Mesendoderm (in vitro differentiated cells): ENCODE results near the gene HAGHL.
"Not testable (repeated sequence)": the region's sequence is repeated elsewhere in the genome, so short reads cannot be mapped to it uniquely, and the experiment has no call there.

ENCODE experiments used
- DNase-seq: peaks from one replicate; pipeline ENCODE4 v3.0.0; 2013
- H2AK5ac ChIP-seq: 2 replicates; pipeline ENCODE4 v1.6.1; 2013; ENCODE audit warnings: low read length, inconsistent platforms
- H2BK120ac ChIP-seq: 2 replicates; pipeline ENCODE4 v1.6.1; 2013; ENCODE audit warnings: low read depth, mild to moderate bottlenecking, low read length, moderate library complexity, mixed read lengths
- H2BK15ac ChIP-seq: replicated peaks from 2 replicates; pipeline ENCODE4 v1.6.1; 2013; ENCODE audit warnings: low read depth, mild to moderate bottlenecking, moderate library complexity
- H2BK5ac ChIP-seq: 2 replicates; pipeline ENCODE4 v1.6.1; 2013; ENCODE audit warnings: low read length, inconsistent platforms
- H3K18ac ChIP-seq: 2 replicates; pipeline ENCODE4 v1.6.1; 2013; ENCODE audit warnings: mild to moderate bottlenecking, low read length, mixed read lengths
- H3K23ac ChIP-seq: one replicate; pipeline ENCODE4 v1.6.1; 2013; ENCODE audit warnings: low read length
- H3K27ac ChIP-seq: 2 replicates; pipeline ENCODE4 v1.5.1; 2013; ENCODE audit warnings: low read depth, mild to moderate bottlenecking, inconsistent platforms, low read length, moderate library complexity
- H3K27me3 ChIP-seq: 2 replicates; pipeline ENCODE4 v1.6.1; 2013; ENCODE audit warnings: low read length, control low read depth, mild to moderate bottlenecking, inconsistent platforms; ENCODE audit not compliant: insufficient read depth, poor library complexity
- H3K36me3 ChIP-seq: 2 replicates; pipeline ENCODE4 v1.6.1; 2013; ENCODE audit warnings: low read length, inconsistent platforms; ENCODE audit not compliant: control insufficient read depth, insufficient read depth
- H3K4ac ChIP-seq: one replicate; pipeline ENCODE4 v1.6.1; 2013; ENCODE audit warnings: low read depth, mild to moderate bottlenecking, low read length, moderate library complexity
- H3K4me1 ChIP-seq: 2 replicates; pipeline ENCODE4 v1.6.1; 2013; ENCODE audit warnings: low read depth, low read length, inconsistent platforms; ENCODE audit not compliant: control insufficient read depth
- H3K4me2 ChIP-seq: 2 replicates; pipeline ENCODE4 v1.6.1; 2013; ENCODE audit warnings: low read length
- H3K4me3 ChIP-seq: 2 replicates; pipeline ENCODE4 v1.5.1; 2013; ENCODE audit warnings: mild to moderate bottlenecking, low read length
- H3K56ac ChIP-seq: one replicate; pipeline ENCODE4 v1.6.1; 2013; ENCODE audit warnings: low read length
- H3K79me1 ChIP-seq: 2 replicates; pipeline ENCODE4 v1.6.1; 2013; ENCODE audit warnings: low read length, inconsistent platforms
- H3K79me2 ChIP-seq: 2 replicates; pipeline ENCODE4 v1.6.1; 2013; ENCODE audit warnings: mild to moderate bottlenecking, low read length; ENCODE audit not compliant: control insufficient read depth, insufficient read depth
- H3K9ac ChIP-seq: 2 replicates; pipeline ENCODE4 v1.6.1; 2013; ENCODE audit warnings: low read length, inconsistent platforms
- H4K5ac ChIP-seq: one replicate; pipeline ENCODE4 v1.6.1; 2013; ENCODE audit warnings: low read length
- H4K8ac ChIP-seq: one replicate; pipeline ENCODE4 v1.6.1; 2013; ENCODE audit warnings: low read depth, mild to moderate bottlenecking, control low read depth, low read length, moderate library complexity
- WGBS: extraction: QIAGEN DNeasy Blood & Tissue Kit; methylation state at CpG from one replicate; pipeline ENCODE4 v1.1.7; 2013; ENCODE audit warnings: low lambda C conversion rate, missing lambda C conversion rate; ENCODE audit not compliant: insufficient coverage; ENCODE audit errors: extremely low coverage; 5-methylcytosine and 5-hydroxymethylcytosine counted together

Gene HAGHL

DNA sequence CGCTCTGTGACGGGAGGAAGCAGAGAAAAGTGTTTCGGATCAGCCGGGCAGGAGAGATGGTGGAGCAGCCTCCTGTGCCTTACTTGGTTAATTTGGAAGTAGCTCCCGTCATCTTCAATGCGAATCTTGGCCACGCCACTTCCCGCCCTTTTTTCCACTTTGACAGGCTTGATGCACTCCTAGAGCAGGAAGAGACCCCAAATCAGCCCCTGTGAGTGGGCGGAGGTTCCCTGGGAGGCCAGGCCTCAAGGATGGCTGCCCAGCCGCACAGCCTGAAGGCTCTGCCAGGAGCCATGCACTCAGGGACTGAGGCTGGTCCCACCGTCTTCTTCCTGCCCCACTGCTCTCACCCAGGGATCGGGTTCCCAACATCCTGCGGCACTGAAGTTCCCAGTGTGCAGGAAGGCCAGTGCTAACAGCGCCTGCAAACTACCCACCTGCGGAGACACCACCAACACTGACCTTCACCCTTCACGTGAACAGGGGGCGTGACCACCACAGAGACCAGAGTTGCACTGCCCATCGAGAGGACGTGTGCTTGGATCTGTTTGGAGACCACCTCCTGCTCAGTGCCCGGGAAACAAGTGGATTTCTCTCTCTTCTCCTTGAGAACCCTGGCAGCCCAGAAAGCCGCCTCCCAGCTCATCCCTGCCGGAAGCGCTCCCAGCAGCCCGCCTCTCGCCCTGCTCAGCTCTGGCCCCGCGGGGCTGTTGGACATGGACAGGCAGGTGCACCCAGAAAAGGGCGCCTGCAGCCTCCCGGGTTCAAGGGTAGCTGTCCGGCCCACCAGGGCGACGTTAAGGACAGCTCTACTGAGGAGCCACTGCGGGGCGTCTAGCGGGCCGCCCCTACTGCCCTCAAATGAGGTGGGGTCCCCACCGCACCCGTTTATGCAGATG lies 12.9 kb downstream of the HAGHL start:
- Histone ChIP-seq H2BK5ac (no peak overlapping the region), H3K23ac (peak overlapping the region; percentile 29), H4K8ac (no peak overlapping the region), H3K4me2 (peak overlapping the region; percentile 34), H2BK15ac (no peak overlapping the region), H3K4me3 (peak overlapping the region; percentile 64), H2AK5ac (no peak overlapping the region), H3K4ac (no peak overlapping the region), H4K5ac (no peak overlapping the region), H3K27me3 (no peaks in the 10 kb centered on the region), H3K79me2 (no peaks in the 10 kb centered on the region), H3K36me3 (no peaks in the 10 kb centered on the region), H2BK120ac (no peak overlapping the region), H3K9ac (peak overlapping the region; percentile 86), H3K18ac (no peak overlapping the region), H3K4me1 (no peaks in the 10 kb centered on the region), H3K56ac (peak overlapping the region; percentile 81), H3K79me1 (no peaks in the 10 kb centered on the region), H3K27ac (no peak overlapping the region)
- no CpG with 5 or more reads among the region's 38 CpGs for WGBS
- DNase-seq, result no peak

GRCh38 chr16:740459-740763 lies 13.5 kb downstream of the HAGHL start:
- H2BK15ac ChIP-seq, result no peak overlapping the region
- WGBS, result no CpG with 5 or more reads among the region's 22 CpGs
- H3K56ac ChIP-seq, result peak overlapping the region; percentile 81
- no peak overlapping the region for H4K5ac ChIP-seq
- no peaks in the 10 kb centered on the region for H3K4me1 ChIP-seq
- H3K36me3 ChIP-seq, result no peaks in the 10 kb centered on the region
- no peak overlapping the region for H2AK5ac ChIP-seq
- H3K9ac ChIP-seq, result peak overlapping the region; percentile 86
- no peak overlapping the region for H3K23ac ChIP-seq
- DNase-seq, result no peak
- H2BK120ac ChIP-seq, result no peak overlapping the region
- H3K4me2 ChIP-seq, result peak overlapping the region; percentile 34
- H3K4ac ChIP-seq, result peak overlapping the region; percentile 88
- H3K79me1 ChIP-seq, result no peaks in the 10 kb centered on the region
- no peak overlapping the region for H3K27ac ChIP-seq
- no peak overlapping the region for H4K8ac ChIP-seq
- H3K4me3 ChIP-seq, result peak overlapping the region; percentile 64
- peak overlapping the region; percentile 85 for H3K18ac ChIP-seq
- H3K79me2 ChIP-seq, result no peaks in the 10 kb centered on the region
- H2BK5ac ChIP-seq, result no peak overlapping the region
- no peaks in the 10 kb centered on the region for H3K27me3 ChIP-seq

- Histone ChIP-seq H3K79me1 (no peaks in the 10 kb centered on the region), H3K4me3 (peak within 1 kb of the TSS; percentile 64), H3K9ac (peak within 1 kb of the TSS; percentile 88), H2BK120ac (no peak within 1 kb of the TSS), H3K4me1 (no peaks in the 10 kb centered on the region), H3K79me2 (no peaks in the 10 kb centered on the region), H3K27me3 (no peaks in the 10 kb centered on the region), H4K8ac (no peak within 1 kb of the TSS), H3K4ac (peak within 1 kb of the TSS; percentile 96), H3K56ac (peak within 1 kb of the TSS; percentile 92), H4K5ac (no peak within 1 kb of the TSS), H3K36me3 (no peaks in the 10 kb centered on the region), H3K4me2 (peak within 1 kb of the TSS; percentile 75), H3K18ac (peak within 1 kb of the TSS; percentile 85), H3K23ac (peak within 1 kb of the TSS; percentile 29), H2BK5ac (no peak within 1 kb of the TSS), H3K27ac (no peak within 1 kb of the TSS), H2AK5ac (no peak within 1 kb of the TSS), H2BK15ac (no peak within 1 kb of the TSS)
- no CpG with 5 or more reads among the region's 79 CpGs for WGBS
- DNase-seq, result peak; percentile 95
Measured at GRCh38 chr16:740764-741505, 14.0 kb downstream of the HAGHL start, which contains the start of gene CIAO3. Gene CIAO3 (minus strand): TSS chr16:740997. CDS start chr16:740985, 12 bp downstream.

DNA sequence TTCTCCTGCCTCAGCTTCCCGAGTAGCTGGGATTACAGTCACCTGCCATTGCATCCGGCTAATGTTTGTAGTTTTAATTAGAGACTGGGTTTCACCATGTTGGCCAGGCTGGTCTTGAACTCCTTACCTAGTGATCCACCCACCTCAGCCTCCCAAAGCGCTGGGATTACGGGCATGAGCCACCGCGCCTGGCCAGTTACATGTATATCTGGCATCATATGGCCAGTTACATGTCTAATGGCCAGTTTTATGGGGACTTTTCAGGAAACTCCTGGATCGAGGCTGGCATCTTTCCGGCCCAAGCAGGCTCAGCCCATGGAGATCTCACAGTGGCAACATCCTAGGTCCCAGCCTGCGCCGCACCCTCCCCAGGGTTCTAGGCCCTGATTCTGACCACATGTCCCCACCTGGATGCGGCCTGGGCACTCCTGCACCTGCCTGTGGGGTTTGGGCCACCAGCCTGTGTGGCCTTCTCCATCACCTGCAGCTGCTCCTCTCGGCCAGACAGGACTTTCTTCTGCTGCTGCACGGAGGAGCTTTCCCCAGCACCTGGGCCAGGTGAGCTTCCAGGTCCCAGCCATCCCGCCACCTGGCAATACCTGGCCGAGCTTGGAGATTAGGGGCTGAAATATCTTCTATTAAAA lies 15.2 kb downstream of the HAGHL start:
- Histone ChIP-seq H3K4me1 (no peaks in the 10 kb centered on the region), H3K4me3 (no peak overlapping the region), H3K79me1 (no peaks in the 10 kb centered on the region), H4K5ac (no peak overlapping the region), H2BK5ac (no peak overlapping the region), H3K9ac (no peak overlapping the region), H4K8ac (no peak overlapping the region), H2AK5ac (no peak overlapping the region), H2BK120ac (no peak overlapping the region), H3K79me2 (no peaks in the 10 kb centered on the region), H2BK15ac (no peak overlapping the region), H3K4me2 (no peak overlapping the region), H3K23ac (no peak overlapping the region), H3K27ac (no peak overlapping the region), H3K4ac (no peak overlapping the region), H3K36me3 (no peaks in the 10 kb centered on the region), H3K27me3 (no peaks in the 10 kb centered on the region), H3K56ac (no peak overlapping the region), H3K18ac (no peak overlapping the region)
- DNase-seq, result no peak
- WGBS, result no CpG with 5 or more reads among the region's 15 CpGs

- not testable (repeated sequence) for H2BK15ac ChIP-seq, H3K4me1 ChIP-seq, H3K4me3 ChIP-seq, H4K5ac ChIP-seq, H3K27me3 ChIP-seq, H3K36me3 ChIP-seq, H3K18ac ChIP-seq, H3K27ac ChIP-seq, H2BK120ac ChIP-seq, H3K56ac ChIP-seq, H2BK5ac ChIP-seq, H3K79me1 ChIP-seq, H3K4me2 ChIP-seq, H3K79me2 ChIP-seq, H3K23ac ChIP-seq, H3K9ac ChIP-seq, H2AK5ac ChIP-seq, DNase-seq, H4K8ac ChIP-seq, H3K4ac ChIP-seq
- no CpG with 5 or more reads among the region's 14 CpGs for WGBS
Measured at GRCh38 chr16:742894-743293, 16.0 kb downstream of the HAGHL start.
